Left ventricle myocardium inferior (tissue), 1 donor: ENCODE results near the gene MAP3K7CL. TPM values are rescaled to one million over a fixed set of nuclear protein-coding genes. Genes with fewer than 3 reads are reported as not detected.
A peak's percentile ranks its signal among the peaks of the same experiment; 100 is the strongest.

ENCODE experiments used
- DNase-seq: peaks from one replicate; pipeline ENCODE4 v3.0.0-alpha.2; 2020
- H3K27ac ChIP-seq: fragments of 200-600 bp; replicated peaks from 2 replicates; pipeline ENCODE4 v1.8.0; 2021
- H3K27me3 ChIP-seq: fragments of 200-600 bp; 2 replicates; pipeline ENCODE4 v1.8.0; 2021; ENCODE audit warnings: low read depth
- H3K36me3 ChIP-seq: fragments of 200-600 bp; 2 replicates; pipeline ENCODE4 v1.8.0; 2021
- H3K4me1 ChIP-seq: fragments of 200-600 bp; 2 replicates; pipeline ENCODE4 v1.8.0; 2021
- H3K4me3 ChIP-seq: fragments of 200-600 bp; 2 replicates; pipeline ENCODE4 v1.8.0; 2021; ENCODE audit warnings: mild to moderate bottlenecking, moderate library complexity
- H3K9me3 ChIP-seq: fragments of 200-600 bp; replicated peaks from 2 replicates; pipeline ENCODE4 v1.8.0; 2021
- intact Hi-C: fragments of 100-400 bp; cut with micrococcal nuclease; formaldehyde crosslinking; loops from one replicate; pipeline ENCODE4 v1.11.0; 2022
- total RNA-seq: library from RNA; stranded (reverse); fragmentation: NEBNext Ultra II Directional; extraction: Animal tissue kit (Norgen Biotek cat#: 25700); gene quantifications from one replicate; pipeline ENCODE4 v1.2.1, GENCODE V29; 2021
- TF ChIP-seq, protein P1 (sequence below): fragments of 200-600 bp; IDR thresholded peaks from 2 replicates; pipeline ENCODE4 v1.8.0; 2021; ENCODE audit warnings: antibody characterized with exemption, mild to moderate bottlenecking, borderline replicate concordance
- donor health status: DM: no; HTN: yes; CAD: no; lungs with severe emphysema.

Gene MAP3K7CL
- total RNA-seq, 1 donor from 2014 or later = 2.1 TPM

DNA sequence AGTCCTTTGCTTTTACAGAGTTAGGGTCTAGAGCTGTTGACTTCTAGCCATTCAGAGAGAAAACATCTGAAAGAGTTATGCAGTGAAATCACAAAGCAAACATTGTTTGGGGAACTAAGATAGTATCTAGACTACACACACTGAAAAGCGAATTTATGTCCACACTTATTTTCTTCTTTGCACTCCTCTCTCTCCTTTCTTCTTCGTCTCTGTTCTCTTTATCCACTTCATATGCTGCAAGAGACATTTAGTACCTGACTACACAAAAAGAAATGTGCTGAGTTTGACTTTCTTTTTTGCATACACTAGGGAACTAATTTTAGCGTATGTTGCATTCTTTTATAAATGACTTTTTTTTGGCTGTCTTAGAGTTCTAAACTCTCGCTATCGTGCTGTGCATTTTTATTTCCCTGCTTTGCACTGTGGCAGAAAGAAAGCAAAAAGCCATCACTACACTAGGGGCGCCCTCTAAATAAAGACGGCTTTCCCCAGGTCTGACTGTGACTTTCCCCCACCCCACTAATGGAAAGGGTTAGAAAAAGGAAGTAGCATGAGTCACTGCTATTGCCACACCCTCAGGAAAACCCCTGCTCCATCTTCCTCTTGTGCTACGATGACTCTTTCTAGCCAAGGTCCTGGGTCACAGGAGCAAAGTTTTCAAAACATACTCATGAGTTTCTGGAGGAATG, 65.7 kb downstream of the MAP3K7CL start:
- no peaks in the 10 kb centered on the region for H3K36me3 ChIP-seq
- TF ChIP-seq, protein P1, sequence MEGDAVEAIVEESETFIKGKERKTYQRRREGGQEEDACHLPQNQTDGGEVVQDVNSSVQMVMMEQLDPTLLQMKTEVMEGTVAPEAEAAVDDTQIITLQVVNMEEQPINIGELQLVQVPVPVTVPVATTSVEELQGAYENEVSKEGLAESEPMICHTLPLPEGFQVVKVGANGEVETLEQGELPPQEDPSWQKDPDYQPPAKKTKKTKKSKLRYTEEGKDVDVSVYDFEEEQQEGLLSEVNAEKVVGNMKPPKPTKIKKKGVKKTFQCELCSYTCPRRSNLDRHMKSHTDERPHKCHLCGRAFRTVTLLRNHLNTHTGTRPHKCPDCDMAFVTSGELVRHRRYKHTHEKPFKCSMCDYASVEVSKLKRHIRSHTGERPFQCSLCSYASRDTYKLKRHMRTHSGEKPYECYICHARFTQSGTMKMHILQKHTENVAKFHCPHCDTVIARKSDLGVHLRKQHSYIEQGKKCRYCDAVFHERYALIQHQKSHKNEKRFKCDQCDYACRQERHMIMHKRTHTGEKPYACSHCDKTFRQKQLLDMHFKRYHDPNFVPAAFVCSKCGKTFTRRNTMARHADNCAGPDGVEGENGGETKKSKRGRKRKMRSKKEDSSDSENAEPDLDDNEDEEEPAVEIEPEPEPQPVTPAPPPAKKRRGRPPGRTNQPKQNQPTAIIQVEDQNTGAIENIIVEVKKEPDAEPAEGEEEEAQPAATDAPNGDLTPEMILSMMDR = peak; percentile 35
- no peaks in the 10 kb centered on the region for H3K27me3 ChIP-seq
- peaks cover 29% of the 10 kb centered on the region for H3K4me1 ChIP-seq
- intact Hi-C loops = no loop called here
- no peak for DNase-seq
- peak overlapping the region; percentile 58 for H3K4me3 ChIP-seq
- peaks cover 15% of the 10 kb centered on the region for H3K9me3 ChIP-seq
- peak overlapping the region; percentile 57 for H3K27ac ChIP-seq

DNA sequence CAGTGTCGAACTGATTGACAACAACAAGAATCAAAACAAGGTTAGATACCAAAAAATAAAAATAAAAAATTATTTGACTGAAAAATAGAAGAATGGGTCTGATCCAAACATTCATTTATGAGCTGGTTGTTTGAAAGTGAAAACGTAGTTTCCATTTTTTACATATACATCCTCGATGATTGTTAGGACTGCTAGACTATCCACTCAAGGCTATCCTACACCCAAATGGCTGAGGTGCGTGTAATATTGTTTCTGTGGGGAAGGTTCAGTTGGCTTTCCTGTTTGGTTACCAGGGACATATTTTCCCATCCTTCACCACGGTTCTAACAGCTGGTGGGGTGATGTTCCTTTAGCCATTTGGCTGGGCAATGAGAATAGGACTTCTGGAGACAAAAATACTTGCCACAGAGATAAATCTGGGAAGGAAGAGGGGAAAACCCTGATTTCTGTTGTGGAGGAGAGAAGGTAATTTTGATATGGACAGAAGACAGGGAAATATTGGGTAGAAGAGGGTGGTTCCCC, 66.3 kb downstream of the MAP3K7CL start:
- Histone ChIP-seq H3K9me3 (peaks cover 21% of the 10 kb centered on the region), H3K4me1 (peaks cover 29% of the 10 kb centered on the region), H3K27ac (peak overlapping the region; percentile 57), H3K4me3 (peak overlapping the region; percentile 58), H3K36me3 (no peaks in the 10 kb centered on the region), H3K27me3 (no peaks in the 10 kb centered on the region)
- TF ChIP-seq, protein P1 = no peak
- intact Hi-C loops = no loop called here
- DNase-seq = no peak

DNA sequence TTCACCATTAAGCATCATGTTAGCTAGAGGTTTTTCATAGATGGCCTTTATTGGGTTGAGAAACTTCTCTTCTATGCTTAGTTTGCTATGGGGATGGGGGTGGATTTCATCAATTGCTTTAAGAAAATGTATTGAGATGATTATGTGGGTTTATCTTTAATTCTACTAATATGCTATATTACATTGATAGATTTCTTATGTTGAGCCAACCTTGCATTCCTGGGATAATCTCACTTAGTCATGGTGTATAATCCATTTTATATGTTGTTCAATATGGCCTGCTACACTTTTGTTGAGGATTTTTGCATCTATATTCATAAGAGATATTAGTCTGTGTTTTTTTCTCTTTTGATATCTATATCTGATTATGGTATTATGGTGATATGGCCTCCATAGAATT, 70.7 kb downstream of the MAP3K7CL start:
- TF ChIP-seq, protein P1 = no peak
- peaks cover 8% of the 10 kb centered on the region for H3K4me1 ChIP-seq
- no peaks in the 10 kb centered on the region for H3K36me3 ChIP-seq
- peaks cover 29% of the 10 kb centered on the region for H3K9me3 ChIP-seq
- no peak for DNase-seq
- intact Hi-C loops = no loop called here
- no peak overlapping the region for H3K27ac ChIP-seq
- no peak overlapping the region for H3K4me3 ChIP-seq
- no peaks in the 10 kb centered on the region for H3K27me3 ChIP-seq

DNA sequence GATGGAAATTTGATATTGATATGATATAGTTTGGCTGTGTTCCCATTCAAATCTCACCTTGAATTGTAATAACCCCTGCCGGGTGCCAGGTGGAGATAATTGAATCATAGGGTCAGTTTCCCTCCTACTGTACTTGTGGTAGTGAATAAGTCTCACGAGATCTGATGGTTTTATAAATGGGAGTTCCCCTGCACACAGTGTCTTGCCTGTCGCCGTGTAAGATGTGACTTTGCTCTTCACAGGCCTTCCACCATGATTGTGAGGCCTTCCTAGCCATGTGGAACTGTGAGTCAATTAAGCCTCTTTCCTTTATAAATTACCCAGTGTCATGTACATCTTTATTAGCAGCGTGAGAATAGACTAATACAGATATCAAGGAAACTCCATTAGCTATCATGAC, 74.6 kb downstream of the MAP3K7CL start:
- TF ChIP-seq, protein P1 = no peak
- peaks cover 8% of the 10 kb centered on the region for H3K4me1 ChIP-seq
- H3K27ac ChIP-seq = no peak overlapping the region
- no peak overlapping the region for H3K4me3 ChIP-seq
- H3K36me3 ChIP-seq = no peaks in the 10 kb centered on the region
- DNase-seq = no peak
- peaks cover 25% of the 10 kb centered on the region for H3K9me3 ChIP-seq
- no peaks in the 10 kb centered on the region for H3K27me3 ChIP-seq
- intact Hi-C loops = no loop called here

DNA sequence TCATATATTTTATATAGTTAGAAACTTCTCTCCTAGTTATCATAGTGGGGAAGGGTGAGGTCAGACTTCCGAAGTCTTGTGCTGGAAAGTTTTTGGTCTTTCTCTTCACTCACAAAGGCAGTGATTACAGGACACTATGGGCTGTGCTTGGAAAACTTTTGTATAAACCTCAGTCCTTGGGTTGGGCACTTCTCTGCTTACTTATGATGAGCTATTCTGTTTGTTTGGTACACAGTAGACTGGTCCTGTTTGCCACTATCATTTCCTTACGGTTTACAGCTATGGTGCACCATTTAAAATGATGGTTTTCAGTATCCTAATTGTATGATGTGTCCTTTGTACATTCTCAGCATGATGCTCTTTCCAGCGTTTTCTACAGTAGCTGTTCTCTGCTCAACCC, 75.5 kb downstream of the MAP3K7CL start:
- no peak for DNase-seq
- TF ChIP-seq, protein P1 = no peak
- Histone ChIP-seq H3K9me3 (peaks cover 15% of the 10 kb centered on the region), H3K27me3 (no peaks in the 10 kb centered on the region), H3K27ac (no peak overlapping the region), H3K4me1 (peaks cover 8% of the 10 kb centered on the region), H3K4me3 (no peak overlapping the region), H3K36me3 (no peaks in the 10 kb centered on the region)
- intact Hi-C loops = no loop called here
